GM12878 (cell line): Measurements from ENCODE around the gene IGF1R. TPM values are rescaled to one million over a fixed set of nuclear protein-coding genes. Genes with fewer than 3 reads are reported as not detected.

Experiments used
- ATAC-seq: fragments of 200-7000 bp; cut with Tn5 transposase; 3 replicates; pipeline ENCODE4 v1.9.1; 2020; ENCODE audit warnings: mild to moderate bottlenecking, moderate library complexity
- BruUV-seq: library from RNA; stranded (reverse); fragments of 400-500 nt; replicated peaks from 2 replicates; lab custom pipeline; 2021; lab: Mats Ljungman, UMichigan
- CTCF ChIA-PET: fragments of 300-600 bp; sonication (Branson Sonifier 250); formaldehyde crosslinking; extraction: SDS; loops from one replicate; lab custom pipeline; 2021; ENCODE audit warnings: inconsistent platforms; lab: Yijun Ruan, JAX
- POLR2A ChIA-PET: fragments of 350-600 bp; formaldehyde crosslinking; extraction: SDS; loops from one replicate; lab custom pipeline; 2021; ENCODE audit warnings: inconsistent platforms; lab: Charles Lee
- RAD21 ChIA-PET: fragments of 300-600 bp; sonication (Branson Sonifier 250); formaldehyde crosslinking; loops from one replicate; lab custom pipeline; 2023; ENCODE audit warnings: antibody characterized with exemption; ENCODE audit not compliant: unreplicated experiment; lab: Charles Lee
- SMC1A ChIA-PET: fragments of 300-600 bp; sonication (Branson Sonifier 250); formaldehyde crosslinking; loops from one replicate; lab custom pipeline; 2023; ENCODE audit not compliant: unreplicated experiment, uncharacterized antibody; lab: Charles Lee
- DNase-seq: peaks from one replicate; pipeline ENCODE4 v3.0.0-alpha.2; 2011; ENCODE audit warnings: low read depth, low spot score
- FAIRE-seq: peaks from 3 replicates; lab custom pipeline; 2011; peaks lifted over from hg19 to GRCh38; lab: Jason Lieb, UNC
- H2AFZ ChIP-seq: 2 replicates; pipeline ENCODE4 v1.6.0; 2011; ENCODE audit warnings: low read depth, low read length, control low read depth; ENCODE audit not compliant: control insufficient read depth
- H3K27ac ChIP-seq: 2 replicates; pipeline ENCODE4 v1.5.1; 2011; ENCODE audit warnings: control low read depth; ENCODE audit not compliant: control insufficient read depth, insufficient read depth
- H3K27me3 ChIP-seq, 2 experiments: replicated peaks in 1 of 2; 2 replicates each; pipeline versions ENCODE4 v1.6.0 to v1.6.1; 2011; ENCODE audit warnings: low read length in 1 of 2; ENCODE audit not compliant: control insufficient read depth in 2 of 2, insufficient read depth in 2 of 2
- H3K36me3 ChIP-seq, 2 experiments: 2 replicates each; pipeline ENCODE4 v1.5.1; 2011; ENCODE audit warnings: low read length in 1 of 2; ENCODE audit not compliant: control insufficient read depth in 2 of 2, insufficient read depth in 2 of 2
- H3K4me1 ChIP-seq: 2 replicates; pipeline ENCODE4 v1.6.1; 2011; ENCODE audit warnings: mild to moderate bottlenecking, low read length, moderate library complexity, mixed read lengths; ENCODE audit not compliant: control insufficient read depth, insufficient read depth
- H3K4me2 ChIP-seq: 2 replicates; pipeline ENCODE4 v1.6.0; 2011; ENCODE audit warnings: control low read depth; ENCODE audit not compliant: control insufficient read depth, insufficient read depth
- H3K4me3 ChIP-seq: fragments of 200-600 bp; sonication (generic); 2 replicates; pipeline ENCODE4 v1.5.1; 2016
- H3K79me2 ChIP-seq: 2 replicates; pipeline ENCODE4 v1.6.0; 2011; ENCODE audit warnings: low read length; ENCODE audit not compliant: control insufficient read depth, insufficient read depth
- H3K9ac ChIP-seq: 2 replicates; pipeline ENCODE4 v1.8.0; 2011; ENCODE audit warnings: low read length, control low read depth, mixed read lengths; ENCODE audit not compliant: control insufficient read depth, insufficient read depth
- H3K9me3 ChIP-seq: replicated peaks from 3 replicates; pipeline ENCODE4 v1.5.1; 2011; ENCODE audit warnings: mild to moderate bottlenecking, low read length; ENCODE audit not compliant: control insufficient read depth, insufficient read depth
- H4K20me1 ChIP-seq: 2 replicates; pipeline ENCODE4 v1.6.0; 2011; ENCODE audit not compliant: control insufficient read depth, insufficient read depth
- ASH2L ChIP-seq: fragments of 300-600, 200-600 bp; sonication (generic); IDR thresholded peaks from 2 replicates; pipeline ENCODE4 v1.6.1; 2017; ENCODE audit warnings: low read depth, mild to moderate bottlenecking, borderline replicate concordance
- BACH1 ChIP-seq: fragments of 450-650 bp; IDR thresholded peaks from 2 replicates; pipeline ENCODE4 v1.6.1; 2017; ENCODE audit warnings: mild to moderate bottlenecking, borderline replicate concordance
- BRCA1 ChIP-seq: IDR thresholded peaks from 2 replicates; pipeline ENCODE4 v1.6.1; 2011; ENCODE audit warnings: low read depth, low read length, improper control_type of control experiment
- EED ChIP-seq: sonication (generic); IDR thresholded peaks from 2 replicates; pipeline ENCODE4 v1.6.1; 2016; ENCODE audit warnings: antibody characterized with exemption, low read depth
- NFXL1 ChIP-seq: fragments of 450-650 bp; IDR thresholded peaks from 2 replicates; pipeline ENCODE4 v1.6.1; 2017; ENCODE audit warnings: antibody characterized with exemption, mild to moderate bottlenecking, borderline replicate concordance
- NR2F1 ChIP-seq: fragments of 450-650 bp; conservative IDR thresholded peaks from 2 replicates; pipeline ENCODE4 v1.6.1; 2017; ENCODE audit warnings: mild to moderate bottlenecking
- PAX8 ChIP-seq: fragments of 450-650 bp; IDR thresholded peaks from 2 replicates; pipeline ENCODE4 v1.6.1; 2017; ENCODE audit warnings: mild to moderate bottlenecking, moderate library complexity
- POLR2AphosphoS2 ChIP-seq: IDR thresholded peaks from 2 replicates; pipeline ENCODE4 v1.6.1; 2011; ENCODE audit warnings: low read depth, mild to moderate bottlenecking, low read length, improper control_type of control experiment, moderate library complexity
- ZNF622 ChIP-seq: fragments of 450-650 bp; IDR thresholded peaks from 2 replicates; pipeline ENCODE4 v1.6.1; 2017; ENCODE audit warnings: mild to moderate bottlenecking, inconsistent platforms
- WGBS: methylation state at CpG from one replicate; pipeline ENCODE4 v1.1.6; 2016; ENCODE audit warnings: low lambda C conversion rate; ENCODE audit not compliant: insufficient replicate concordance, insufficient coverage; ENCODE audit errors: missing lambda C conversion rate; 5-methylcytosine and 5-hydroxymethylcytosine counted together
- in situ Hi-C: fragments of 300-500 bp; cut with MboI; formaldehyde crosslinking; loops from 9 replicates; pipeline ENCODE4 v1.14.3; 2018; ENCODE audit warnings: mixed read lengths
- intact Hi-C: fragments of 100-400 bp; cut with micrococcal nuclease; formaldehyde crosslinking; loops from one replicate; pipeline ENCODE4 v1.14.2; 2022; ENCODE audit not compliant: unreplicated experiment
- polyA plus RNA-seq, 11 experiments: library from polyadenylated mRNA; depleted of rRNA in 4 of 11; unstranded in 6 of 11; stranded (reverse) in 5 of 11; fragments of >200 nt; fragmentation: Nextera tagmentation in 4 of 11; fragmentation: Illumina TruSeq in 1 of 11; extraction: Ambion mirVana in 4 of 11; extraction: Trizol in 1 of 11; gene quantifications; 1 replicate in 1 of 11; 2 replicates in 10 of 11; pipeline versions ENCODE4 v1.2.1 to v1.2.3, GENCODE V29; 2011 to 2016; ENCODE audit warnings: inconsistent platforms in 2 of 11, missing spikeins in 2 of 11, low read depth in 1 of 11
- total RNA-seq, 4 experiments: library from RNA; depleted of rRNA in 3 of 4; stranded (reverse); fragments of >200 nt in 3 of 4; fragmentation: Illumina TruSeq in 1 of 4; extraction: Trizol in 1 of 4; gene quantifications; 2 replicates each; pipeline versions ENCODE4 v1.2.1 to v1.2.3, GENCODE V29; 2013 to 2021
- TF ChIP-seq, protein P1 (sequence below): fragments of 450-650 bp; conservative IDR thresholded peaks from 2 replicates; pipeline ENCODE4 v1.6.1; 2017; ENCODE audit warnings: mild to moderate bottlenecking, moderate library complexity

The IGF1R gene
- total and polyA plus RNA-seq, 10 of the 15 experiments (the other 5 are each of a cell fraction or from before 2014, with no cell fraction given): 0.03 to 2.7 (median 0.66) TPM

DNA sequence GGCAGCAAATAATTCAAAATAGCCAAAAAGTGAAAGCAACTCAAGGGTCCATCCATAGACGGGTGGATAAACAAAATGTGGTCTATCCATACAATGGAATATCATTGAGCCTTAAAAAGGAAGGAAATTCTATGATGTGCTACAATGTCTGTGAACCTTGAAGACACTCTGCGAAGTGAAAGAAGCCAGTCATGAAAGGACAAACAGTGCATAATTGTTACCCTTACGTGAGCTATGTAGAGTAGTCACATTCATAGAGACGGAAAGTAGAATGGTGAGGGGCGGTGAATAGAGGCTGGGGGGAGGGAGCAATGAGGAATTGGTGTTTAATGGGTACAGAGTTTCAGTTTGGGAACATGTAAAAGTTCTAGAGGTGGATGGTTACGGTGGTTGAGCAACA, 18.1 kb downstream of the IGF1R start:
- DNase-seq (no peak), ATAC-seq (no peak), FAIRE-seq (no peak)
- no peaks in the 10 kb centered on the region for H3K36me3 ChIP-seq
- no TSS peak for BruUV-seq
- RAD21 ChIA-PET: no interaction called here
- no peaks in the 10 kb centered on the region for H3K9me3 ChIP-seq
- no peak overlapping the region for H2AFZ ChIP-seq
- no peak for TF ChIP-seq EED
- no peak for TF ChIP-seq BRCA1
- no peak for TF ChIP-seq BACH1
- no peak for TF ChIP-seq ZNF622
- no peak for TF ChIP-seq NFXL1
- no peaks in the 10 kb centered on the region; a peak in 1 of 4 replicates for H3K27me3 ChIP-seq
- SMC1A ChIA-PET: interaction anchor here (0.6 kb wide), 1 partner anchor 49 kb away, joined by 3 read pairs; no protein-coding TSS in a partner anchor
- intact Hi-C loops: no loop called here
- WGBS: 45% methylated on average over 6 of the region's 6 CpGs
- in situ Hi-C loops: no loop called here
- H3K9ac ChIP-seq: no peak overlapping the region
- H4K20me1 ChIP-seq: no peaks in the 10 kb centered on the region
- H3K27ac ChIP-seq: no peak overlapping the region
- no peaks in the 10 kb centered on the region for H3K79me2 ChIP-seq
- POLR2A ChIA-PET: no interaction called here
- no peak overlapping the region for H3K4me3 ChIP-seq
- CTCF ChIA-PET: interaction anchor here (0.6 kb wide), 1 partner anchor 148 kb away, joined by 3 read pairs; no protein-coding TSS in a partner anchor
- no peak overlapping the region for H3K4me2 ChIP-seq
- H3K4me1 ChIP-seq: peaks cover 6% of the 10 kb centered on the region; the same call in 1 of the 2 replicates

DNA sequence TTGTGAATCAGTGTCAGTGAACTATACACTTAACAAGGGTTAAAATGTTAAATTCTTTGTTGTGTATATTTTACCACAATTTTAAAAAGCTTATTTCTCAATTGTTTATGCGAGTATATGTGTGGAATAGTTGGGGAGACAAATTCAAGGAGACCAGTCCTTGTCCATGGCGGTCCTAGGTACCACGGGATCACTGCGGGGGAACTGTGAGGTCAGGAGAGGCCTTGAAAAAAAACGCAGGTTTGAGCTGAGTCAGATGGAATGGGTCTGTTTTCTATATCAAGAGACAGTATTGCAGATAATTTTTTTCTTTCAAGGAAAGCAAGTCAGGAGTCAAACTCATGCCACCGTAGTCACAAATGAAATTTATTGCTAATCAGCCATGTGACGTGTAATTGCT, 18.5 kb downstream of the IGF1R start:
- no peaks in the 10 kb centered on the region for H4K20me1 ChIP-seq
- H3K9ac ChIP-seq: no peak overlapping the region
- TF ChIP-seq POLR2AphosphoS2 (no peak), ASH2L (no peak), PAX8 (no peak), NR2F1 (no peak)
- TF ChIP-seq, protein P1, sequence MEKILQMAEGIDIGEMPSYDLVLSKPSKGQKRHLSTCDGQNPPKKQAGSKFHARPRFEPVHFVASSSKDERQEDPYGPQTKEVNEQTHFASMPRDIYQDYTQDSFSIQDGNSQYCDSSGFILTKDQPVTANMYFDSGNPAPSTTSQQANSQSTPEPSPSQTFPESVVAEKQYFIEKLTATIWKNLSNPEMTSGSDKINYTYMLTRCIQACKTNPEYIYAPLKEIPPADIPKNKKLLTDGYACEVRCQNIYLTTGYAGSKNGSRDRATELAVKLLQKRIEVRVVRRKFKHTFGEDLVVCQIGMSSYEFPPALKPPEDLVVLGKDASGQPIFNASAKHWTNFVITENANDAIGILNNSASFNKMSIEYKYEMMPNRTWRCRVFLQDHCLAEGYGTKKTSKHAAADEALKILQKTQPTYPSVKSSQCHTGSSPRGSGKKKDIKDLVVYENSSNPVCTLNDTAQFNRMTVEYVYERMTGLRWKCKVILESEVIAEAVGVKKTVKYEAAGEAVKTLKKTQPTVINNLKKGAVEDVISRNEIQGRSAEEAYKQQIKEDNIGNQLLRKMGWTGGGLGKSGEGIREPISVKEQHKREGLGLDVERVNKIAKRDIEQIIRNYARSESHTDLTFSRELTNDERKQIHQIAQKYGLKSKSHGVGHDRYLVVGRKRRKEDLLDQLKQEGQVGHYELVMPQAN: no peak
- 49% methylated on average over 7 of the region's 7 CpGs for WGBS
- ChIA-PET POLR2A (no interaction called here), CTCF (interaction anchor here (0.6 kb wide), 1 partner anchor 148 kb away, joined by 3 read pairs; no protein-coding TSS in a partner anchor), RAD21 (no interaction called here), SMC1A (interaction anchor here (0.6 kb wide), 1 partner anchor 48 kb away, joined by 3 read pairs; no protein-coding TSS in a partner anchor)
- no peaks in the 10 kb centered on the region for H3K36me3 ChIP-seq
- ATAC-seq: no peak
- no peak overlapping the region for H2AFZ ChIP-seq
- H3K27ac ChIP-seq: no peak overlapping the region
- no peak overlapping the region for H3K4me2 ChIP-seq
- FAIRE-seq: no peak
- no TSS peak for BruUV-seq
- no peaks in the 10 kb centered on the region for H3K79me2 ChIP-seq
- intact Hi-C loops (no loop called here), in situ Hi-C loops (no loop called here)
- H3K27me3 ChIP-seq: no peaks in the 10 kb centered on the region; a peak in 1 of 4 replicates
- no peak for DNase-seq
- peaks cover 6% of the 10 kb centered on the region; the same call in 1 of the 2 replicates for H3K4me1 ChIP-seq
- H3K4me3 ChIP-seq: no peak overlapping the region
- H3K9me3 ChIP-seq: no peaks in the 10 kb centered on the region
